H1 (cell line): ENCODE results near the gene MYH13.

ENCODE experiments used
- BCL11A ChIP-seq, 2 experiments: IDR thresholded peaks; one replicate each; pipeline ENCODE4 v1.6.1; 2011; ENCODE audit warnings: low read depth in 2 of 2, low read length in 2 of 2, mild to moderate bottlenecking in 2 of 2
- CEBPB ChIP-seq: IDR thresholded peaks from 2 replicates; pipeline ENCODE4 v1.6.1; 2012; ENCODE audit warnings: low read depth, low read length
- EZH2 ChIP-seq: fragments of 200-600 bp; sonication (generic); IDR thresholded peaks from 2 replicates; pipeline ENCODE4 v1.7.1; 2012; ENCODE audit warnings: low read depth, mild to moderate bottlenecking, moderate library complexity, low read length, inconsistent platforms; ENCODE audit not compliant: severe bottlenecking
- POLR2A ChIP-seq, 2 experiments: IDR thresholded peaks; 1 replicate in 1 of 2; 2 replicates in 1 of 2; pipeline ENCODE4 v1.6.1; 2011; ENCODE audit warnings: low read depth in 2 of 2, low read length in 2 of 2, mild to moderate bottlenecking in 2 of 2; ENCODE audit errors: control extremely low read depth in 1 of 2
- POLR2AphosphoS5 ChIP-seq: IDR thresholded peaks from 2 replicates; pipeline ENCODE4 v1.6.1; 2011; ENCODE audit warnings: low read depth, low read length
- RNF2 ChIP-seq: fragments of 200-900, 300-1000 bp; sonication (generic); IDR thresholded peaks from 2 replicates; pipeline ENCODE4 v1.7.1; 2016; ENCODE audit warnings: borderline replicate concordance, low read depth, mild to moderate bottlenecking, antibody characterized with exemption, low read length; ENCODE audit not compliant: poor library complexity, severe bottlenecking; ENCODE audit errors: missing control alignments
- SAP30 ChIP-seq: fragments of 300-600 bp; sonication (generic); IDR thresholded peaks from 2 replicates; pipeline ENCODE4 v1.7.1; 2012; ENCODE audit warnings: low read length, moderate library complexity, mild to moderate bottlenecking, inconsistent platforms; ENCODE audit not compliant: insufficient read depth, insufficient replicate concordance
- TF ChIP-seq, protein P1 (sequence below), 3 experiments: IDR thresholded peaks; 1 replicate in 2 of 3; 2 replicates in 1 of 3; pipeline versions ENCODE4 v1.5.1 to v1.6.1; 2011; ENCODE audit warnings: low read length in 3 of 3, mild to moderate bottlenecking in 3 of 3, inconsistent platforms in 2 of 3, low read depth in 1 of 3, moderate library complexity in 1 of 3; ENCODE audit not compliant: insufficient read depth in 1 of 3; ENCODE audit errors: control extremely low read depth in 1 of 3
- TF ChIP-seq, protein P2 (sequence below): IDR thresholded peaks from 2 replicates; pipeline ENCODE4 v1.6.1; 2012; ENCODE audit warnings: inconsistent platforms

DNA sequence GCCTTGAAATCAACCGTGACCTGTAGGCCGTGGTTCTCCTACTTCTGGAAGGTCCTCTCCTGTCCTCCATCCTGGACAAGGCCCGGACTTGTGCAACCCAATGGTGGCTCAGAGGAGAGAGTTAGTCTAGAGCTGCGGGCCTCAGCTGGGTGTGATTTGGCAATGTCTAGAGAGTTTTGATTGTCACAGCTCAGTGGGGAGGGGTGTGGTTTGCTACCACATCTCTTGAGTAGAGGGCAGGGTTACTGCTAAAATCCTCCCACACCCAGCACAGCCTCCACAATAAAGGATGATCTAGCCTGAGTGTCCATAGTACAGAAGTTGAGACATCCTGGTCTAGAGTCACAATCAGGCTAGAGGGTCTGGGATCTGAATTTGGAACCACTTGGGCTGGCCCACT, 40.3 kb downstream of the MYH13 start:
- TF ChIP-seq, protein P1, sequence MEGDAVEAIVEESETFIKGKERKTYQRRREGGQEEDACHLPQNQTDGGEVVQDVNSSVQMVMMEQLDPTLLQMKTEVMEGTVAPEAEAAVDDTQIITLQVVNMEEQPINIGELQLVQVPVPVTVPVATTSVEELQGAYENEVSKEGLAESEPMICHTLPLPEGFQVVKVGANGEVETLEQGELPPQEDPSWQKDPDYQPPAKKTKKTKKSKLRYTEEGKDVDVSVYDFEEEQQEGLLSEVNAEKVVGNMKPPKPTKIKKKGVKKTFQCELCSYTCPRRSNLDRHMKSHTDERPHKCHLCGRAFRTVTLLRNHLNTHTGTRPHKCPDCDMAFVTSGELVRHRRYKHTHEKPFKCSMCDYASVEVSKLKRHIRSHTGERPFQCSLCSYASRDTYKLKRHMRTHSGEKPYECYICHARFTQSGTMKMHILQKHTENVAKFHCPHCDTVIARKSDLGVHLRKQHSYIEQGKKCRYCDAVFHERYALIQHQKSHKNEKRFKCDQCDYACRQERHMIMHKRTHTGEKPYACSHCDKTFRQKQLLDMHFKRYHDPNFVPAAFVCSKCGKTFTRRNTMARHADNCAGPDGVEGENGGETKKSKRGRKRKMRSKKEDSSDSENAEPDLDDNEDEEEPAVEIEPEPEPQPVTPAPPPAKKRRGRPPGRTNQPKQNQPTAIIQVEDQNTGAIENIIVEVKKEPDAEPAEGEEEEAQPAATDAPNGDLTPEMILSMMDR (IDR thresholded peaks at IDR 0.05; ENCODE audit: control extremely low read depth in 1 of 3, insufficient read depth in 1 of 3, low read depth in 1 of 3, low read length in 3 of 3): no peak
- TF ChIP-seq, protein P2, sequence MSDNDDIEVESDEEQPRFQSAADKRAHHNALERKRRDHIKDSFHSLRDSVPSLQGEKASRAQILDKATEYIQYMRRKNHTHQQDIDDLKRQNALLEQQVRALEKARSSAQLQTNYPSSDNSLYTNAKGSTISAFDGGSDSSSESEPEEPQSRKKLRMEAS: no peak
- TF ChIP-seq POLR2AphosphoS5: no peak
- TF ChIP-seq CEBPB: no peak
- TF ChIP-seq EZH2: no peak
- no peak for TF ChIP-seq BCL11A (IDR thresholded peaks at IDR 0.05; ENCODE audit: low read depth in 2 of 2, low read length in 2 of 2)
- TF ChIP-seq POLR2A (IDR thresholded peaks at IDR 0.05; ENCODE audit: control extremely low read depth in 1 of 2, low read depth in 2 of 2, low read length in 2 of 2): no peak
- no peak for TF ChIP-seq RNF2
- TF ChIP-seq SAP30: no peak
